Measurements from ENCODE around the gene FPR3. TPM values are rescaled to one million over a fixed set of nuclear protein-coding genes. Genes with fewer than 3 reads are reported as not detected.

Gene FPR3
- total RNA-seq, 1 experiment from 2014 or later: not detected

- no TSS peak for BruUV-seq (replicated peaks)
Measured at GRCh38 chr19:51800473-51801244, 5.7 kb downstream of the FPR3 start.

DNA sequence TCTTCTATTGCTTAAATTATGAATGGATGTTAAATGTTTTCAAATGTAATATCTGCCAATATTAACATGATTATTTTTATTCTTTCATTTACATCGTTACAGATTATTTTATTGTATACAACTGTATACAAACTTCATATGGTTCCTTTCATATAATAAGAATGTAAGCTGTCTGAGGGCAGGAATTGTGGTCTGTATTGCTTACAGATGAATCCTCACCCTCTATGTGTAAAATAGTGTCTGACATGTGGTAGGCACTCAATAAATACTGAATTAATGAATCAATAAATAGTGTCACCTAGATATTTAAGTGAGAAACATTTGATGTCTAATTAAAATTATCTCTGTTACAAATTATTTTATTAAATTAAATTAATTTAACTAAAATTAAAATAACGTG, 7.8 kb downstream of the FPR3 start:
- intact Hi-C loops (cut with micrococcal nuclease; ENCODE audit: unreplicated experiment): no loop called here

More at GRCh38 chr19:51800473-51801244, 5.7 kb downstream of the FPR3 start:
- Mint-ChIP-seq H3K36me3 (ENCODE audit: insufficient read depth, unreplicated experiment) (no peaks in the 10 kb centered on the region), H3K27me3 (ENCODE audit: insufficient read depth, unreplicated experiment) (no peaks in the 10 kb centered on the region), H3K27ac (ENCODE audit: unreplicated experiment) (no peak overlapping the region), H3K4me1 (ENCODE audit: low read depth, unreplicated experiment) (no peaks in the 10 kb centered on the region), H3K4me3 (ENCODE audit: unreplicated experiment) (no peak overlapping the region), H3K9me3 (ENCODE audit: unreplicated experiment) (peaks cover 58% of the 10 kb centered on the region)
- no peaks in the 10 kb centered on the region for H3K36me3 ChIP-seq (ENCODE audit: control insufficient read depth, insufficient read depth, low read length)
- peaks cover 30% of the 10 kb centered on the region for H3K9me3 ChIP-seq
- DNase-seq: no peak
- H3K4me3 ChIP-seq (ENCODE audit: low read depth, low read length): no peak overlapping the region
- POLR2A ChIA-PET: no interaction called here
- CTCF ChIA-PET: no interaction called here
- H3K4me1 ChIP-seq: no peaks in the 10 kb centered on the region
- H3K27me3 ChIP-seq (replicated peaks; ENCODE audit: control insufficient read depth, insufficient read depth, low read length): no peaks in the 10 kb centered on the region
- TF ChIP-seq, protein P1, sequence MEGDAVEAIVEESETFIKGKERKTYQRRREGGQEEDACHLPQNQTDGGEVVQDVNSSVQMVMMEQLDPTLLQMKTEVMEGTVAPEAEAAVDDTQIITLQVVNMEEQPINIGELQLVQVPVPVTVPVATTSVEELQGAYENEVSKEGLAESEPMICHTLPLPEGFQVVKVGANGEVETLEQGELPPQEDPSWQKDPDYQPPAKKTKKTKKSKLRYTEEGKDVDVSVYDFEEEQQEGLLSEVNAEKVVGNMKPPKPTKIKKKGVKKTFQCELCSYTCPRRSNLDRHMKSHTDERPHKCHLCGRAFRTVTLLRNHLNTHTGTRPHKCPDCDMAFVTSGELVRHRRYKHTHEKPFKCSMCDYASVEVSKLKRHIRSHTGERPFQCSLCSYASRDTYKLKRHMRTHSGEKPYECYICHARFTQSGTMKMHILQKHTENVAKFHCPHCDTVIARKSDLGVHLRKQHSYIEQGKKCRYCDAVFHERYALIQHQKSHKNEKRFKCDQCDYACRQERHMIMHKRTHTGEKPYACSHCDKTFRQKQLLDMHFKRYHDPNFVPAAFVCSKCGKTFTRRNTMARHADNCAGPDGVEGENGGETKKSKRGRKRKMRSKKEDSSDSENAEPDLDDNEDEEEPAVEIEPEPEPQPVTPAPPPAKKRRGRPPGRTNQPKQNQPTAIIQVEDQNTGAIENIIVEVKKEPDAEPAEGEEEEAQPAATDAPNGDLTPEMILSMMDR (IDR thresholded peaks at IDR 0.05; ENCODE audit: insufficient read depth in 1 of 2, low read depth in 1 of 2, low read length in 1 of 2, severe bottlenecking in 1 of 2, unreplicated experiment in 1 of 2): no peak
- intact Hi-C loops (cut with micrococcal nuclease; ENCODE audit: unreplicated experiment): no loop called here

DNA sequence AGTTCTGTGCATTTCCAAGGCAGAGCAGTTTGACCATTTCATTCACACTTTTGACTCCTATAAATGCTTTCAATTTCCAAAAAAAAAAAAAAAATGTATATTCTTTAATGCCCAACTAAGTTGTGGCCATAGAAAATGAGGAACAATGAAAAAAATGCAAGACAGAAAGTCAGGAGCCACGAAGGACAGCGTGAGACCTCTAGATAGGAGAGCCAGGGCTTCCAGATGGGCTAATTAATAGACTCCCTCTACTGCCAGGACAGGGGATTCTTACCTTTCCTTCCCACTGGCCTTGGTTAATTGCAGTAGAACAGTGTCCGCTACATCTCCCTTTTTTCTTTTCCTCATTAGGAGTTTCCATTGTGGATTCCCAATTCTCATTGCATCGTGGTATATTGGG, 8.6 kb downstream of the FPR3 start:
- H3K27me3 Mint-ChIP-seq (ENCODE audit: insufficient read depth, unreplicated experiment): no peaks in the 10 kb centered on the region
- Histone ChIP-seq H3K9me3 (peaks cover 30% of the 10 kb centered on the region), H3K4me3 (ENCODE audit: low read depth, low read length) (no peak overlapping the region), H3K4me1 (no peaks in the 10 kb centered on the region), H3K27me3 (replicated peaks; ENCODE audit: control insufficient read depth, insufficient read depth, low read length) (no peaks in the 10 kb centered on the region), H3K36me3 (ENCODE audit: control insufficient read depth, insufficient read depth, low read length) (no peaks in the 10 kb centered on the region)
- no TSS peak for BruUV-seq (replicated peaks)
- no peak overlapping the region for H3K27ac Mint-ChIP-seq (ENCODE audit: unreplicated experiment)
- CTCF ChIA-PET: no interaction called here
- POLR2A ChIA-PET: no interaction called here
- peaks cover 64% of the 10 kb centered on the region for H3K9me3 Mint-ChIP-seq (ENCODE audit: unreplicated experiment)
- no peak for DNase-seq
- no peaks in the 10 kb centered on the region for H3K4me1 Mint-ChIP-seq (ENCODE audit: low read depth, unreplicated experiment)
- no peaks in the 10 kb centered on the region for H3K36me3 Mint-ChIP-seq (ENCODE audit: insufficient read depth, unreplicated experiment)
- intact Hi-C loops (cut with micrococcal nuclease; ENCODE audit: unreplicated experiment): no loop called here
- H3K4me3 Mint-ChIP-seq (ENCODE audit: unreplicated experiment): no peak overlapping the region
- TF ChIP-seq, protein P1 (IDR thresholded peaks at IDR 0.05; ENCODE audit: insufficient read depth in 1 of 2, low read depth in 1 of 2, low read length in 1 of 2, severe bottlenecking in 1 of 2, unreplicated experiment in 1 of 2): no peak

More for the DNA sequence above, 7.8 kb downstream of the FPR3 start:
- POLR2A ChIA-PET: no interaction called here
- no peak for DNase-seq
- Mint-ChIP-seq H3K9me3 (ENCODE audit: unreplicated experiment) (peaks cover 60% of the 10 kb centered on the region), H3K4me3 (ENCODE audit: unreplicated experiment) (no peak overlapping the region), H3K27me3 (ENCODE audit: insufficient read depth, unreplicated experiment) (no peaks in the 10 kb centered on the region), H3K36me3 (ENCODE audit: insufficient read depth, unreplicated experiment) (no peaks in the 10 kb centered on the region), H3K4me1 (ENCODE audit: low read depth, unreplicated experiment) (no peaks in the 10 kb centered on the region), H3K27ac (ENCODE audit: unreplicated experiment) (no peak overlapping the region)
- TF ChIP-seq, protein P1 (IDR thresholded peaks at IDR 0.05; ENCODE audit: insufficient read depth in 1 of 2, low read depth in 1 of 2, low read length in 1 of 2, severe bottlenecking in 1 of 2, unreplicated experiment in 1 of 2): no peak
- BruUV-seq (replicated peaks): no TSS peak
- Histone ChIP-seq H3K9me3 (peaks cover 30% of the 10 kb centered on the region), H3K27me3 (replicated peaks; ENCODE audit: control insufficient read depth, insufficient read depth, low read length) (no peaks in the 10 kb centered on the region), H3K4me1 (no peaks in the 10 kb centered on the region), H3K4me3 (ENCODE audit: low read depth, low read length) (no peak overlapping the region), H3K36me3 (ENCODE audit: control insufficient read depth, insufficient read depth, low read length) (no peaks in the 10 kb centered on the region)
- CTCF ChIA-PET: no interaction called here
